ENCODE results near the gene FGA. TPM values are rescaled to one million over a fixed set of nuclear protein-coding genes. Genes with fewer than 3 reads are reported as not detected.
"Not testable (repeated sequence)": the region's sequence is repeated elsewhere in the genome, so short reads cannot be mapped to it uniquely, and the experiment has no call there.

FGA gene
- total and polyA plus RNA-seq, 12 donors: 0.01 to 0.37 TPM; not detected in 10

DNA sequence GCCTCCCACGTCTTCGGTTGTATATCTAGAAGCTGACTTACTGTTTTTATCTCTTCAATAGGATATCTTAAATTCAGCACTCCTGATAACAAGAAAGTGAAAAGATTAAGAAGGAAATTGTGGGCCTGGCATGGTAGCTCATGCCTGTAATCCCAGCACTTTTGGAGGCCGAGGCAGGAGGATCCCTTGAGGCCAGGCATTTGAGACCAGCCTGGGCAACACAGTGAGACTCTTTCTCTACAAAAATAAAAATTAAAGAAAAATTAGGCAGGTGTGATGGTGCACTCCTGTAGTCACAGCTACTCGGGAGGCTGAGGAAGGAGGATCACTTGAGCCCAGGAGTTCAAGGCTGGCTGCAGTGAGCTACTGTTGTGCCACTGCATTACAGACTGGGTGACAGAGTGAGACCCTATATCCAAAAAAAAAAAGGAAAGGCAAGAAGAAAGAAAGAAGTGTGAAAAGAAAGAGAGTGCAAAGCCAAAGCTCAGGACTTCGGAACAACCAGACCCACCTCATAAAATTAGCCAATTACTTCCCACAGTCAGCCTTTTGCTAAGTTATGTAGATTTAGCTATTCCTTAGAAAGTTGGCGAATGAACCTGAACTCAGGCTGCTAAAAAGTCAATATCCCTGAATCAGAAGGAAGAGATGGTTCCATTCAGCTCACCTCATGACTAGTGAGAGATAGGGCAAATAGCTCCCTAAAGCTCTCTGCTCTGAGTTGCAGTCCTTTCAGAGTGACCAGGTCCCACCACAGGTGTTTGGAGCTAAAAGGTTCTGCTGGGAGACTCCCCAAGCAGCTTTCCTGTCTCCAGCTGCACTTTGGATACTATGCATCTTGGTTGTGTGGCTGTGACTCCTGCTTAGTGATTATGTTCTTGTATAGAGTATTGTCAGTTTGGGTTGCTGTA, 12.7 kb upstream of the FGA start:
- Histone ChIP-seq H3K27ac (no peak overlapping the region), H3K4me3 (no peak overlapping the region), H3K4me1 (no peaks in the 10 kb centered on the region), H3K27me3 (peaks cover 0 to 23% (median 0%) of the 10 kb centered on the region in 7 donors), H3K36me3 (no peaks in the 10 kb centered on the region), H3K9me3 (no peaks in the 10 kb centered on the region)
- WGBS, 2 donors: 83 to 85% methylated on average over 6 of the region's 6 CpGs
- no peak for DNase-seq
- no peak for ATAC-seq
- TF ChIP-seq, protein P1, sequence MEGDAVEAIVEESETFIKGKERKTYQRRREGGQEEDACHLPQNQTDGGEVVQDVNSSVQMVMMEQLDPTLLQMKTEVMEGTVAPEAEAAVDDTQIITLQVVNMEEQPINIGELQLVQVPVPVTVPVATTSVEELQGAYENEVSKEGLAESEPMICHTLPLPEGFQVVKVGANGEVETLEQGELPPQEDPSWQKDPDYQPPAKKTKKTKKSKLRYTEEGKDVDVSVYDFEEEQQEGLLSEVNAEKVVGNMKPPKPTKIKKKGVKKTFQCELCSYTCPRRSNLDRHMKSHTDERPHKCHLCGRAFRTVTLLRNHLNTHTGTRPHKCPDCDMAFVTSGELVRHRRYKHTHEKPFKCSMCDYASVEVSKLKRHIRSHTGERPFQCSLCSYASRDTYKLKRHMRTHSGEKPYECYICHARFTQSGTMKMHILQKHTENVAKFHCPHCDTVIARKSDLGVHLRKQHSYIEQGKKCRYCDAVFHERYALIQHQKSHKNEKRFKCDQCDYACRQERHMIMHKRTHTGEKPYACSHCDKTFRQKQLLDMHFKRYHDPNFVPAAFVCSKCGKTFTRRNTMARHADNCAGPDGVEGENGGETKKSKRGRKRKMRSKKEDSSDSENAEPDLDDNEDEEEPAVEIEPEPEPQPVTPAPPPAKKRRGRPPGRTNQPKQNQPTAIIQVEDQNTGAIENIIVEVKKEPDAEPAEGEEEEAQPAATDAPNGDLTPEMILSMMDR (IDR thresholded peaks at IDR 0.05): no peak
- intact Hi-C loops (cut with DNase I): no loop called here

DNA sequence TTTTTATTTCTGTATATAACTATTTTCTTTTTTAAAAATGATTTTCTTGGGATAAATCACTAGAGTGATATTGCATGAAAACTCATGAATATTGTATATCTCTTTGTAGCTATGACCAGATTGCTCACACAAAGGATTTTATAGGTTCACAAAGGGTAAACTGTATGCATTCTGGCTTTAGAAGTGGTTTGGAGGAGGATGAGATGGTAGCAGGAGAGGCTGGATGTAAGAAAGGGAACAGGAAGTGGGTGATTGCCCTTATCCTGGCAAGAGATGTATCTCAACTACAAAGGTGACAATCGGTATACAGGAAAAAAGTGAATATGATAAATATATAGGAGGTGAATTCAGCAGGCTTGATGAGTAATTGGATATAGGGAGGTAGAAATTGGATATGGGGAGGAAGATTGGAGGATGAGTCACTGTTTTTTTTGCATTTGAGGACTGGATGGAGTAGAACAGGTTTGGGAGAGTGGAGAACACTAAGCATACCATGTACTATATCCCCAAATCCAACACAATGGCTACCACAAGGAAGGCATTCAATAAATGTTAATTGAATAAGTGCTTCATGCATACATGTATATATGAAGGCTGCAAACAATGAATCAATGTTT, 12.0 kb upstream of the FGA start:
- ATAC-seq (no peak), DNase-seq (no peak)
- H3K4me3 ChIP-seq: no peak overlapping the region
- 64 to 67% methylated on average over 1 of the region's 1 CpG for WGBS, 2 donors
- H3K27me3 ChIP-seq: peaks cover 0 to 23% (median 0%) of the 10 kb centered on the region in 7 donors
- TF ChIP-seq, protein P1 (IDR thresholded peaks at IDR 0.05): no peak
- H3K36me3 ChIP-seq: no peaks in the 10 kb centered on the region
- H3K9me3 ChIP-seq: no peaks in the 10 kb centered on the region
- no peaks in the 10 kb centered on the region for H3K4me1 ChIP-seq
- no peak overlapping the region for H3K27ac ChIP-seq
- intact Hi-C loops (cut with DNase I): no loop called here

DNA sequence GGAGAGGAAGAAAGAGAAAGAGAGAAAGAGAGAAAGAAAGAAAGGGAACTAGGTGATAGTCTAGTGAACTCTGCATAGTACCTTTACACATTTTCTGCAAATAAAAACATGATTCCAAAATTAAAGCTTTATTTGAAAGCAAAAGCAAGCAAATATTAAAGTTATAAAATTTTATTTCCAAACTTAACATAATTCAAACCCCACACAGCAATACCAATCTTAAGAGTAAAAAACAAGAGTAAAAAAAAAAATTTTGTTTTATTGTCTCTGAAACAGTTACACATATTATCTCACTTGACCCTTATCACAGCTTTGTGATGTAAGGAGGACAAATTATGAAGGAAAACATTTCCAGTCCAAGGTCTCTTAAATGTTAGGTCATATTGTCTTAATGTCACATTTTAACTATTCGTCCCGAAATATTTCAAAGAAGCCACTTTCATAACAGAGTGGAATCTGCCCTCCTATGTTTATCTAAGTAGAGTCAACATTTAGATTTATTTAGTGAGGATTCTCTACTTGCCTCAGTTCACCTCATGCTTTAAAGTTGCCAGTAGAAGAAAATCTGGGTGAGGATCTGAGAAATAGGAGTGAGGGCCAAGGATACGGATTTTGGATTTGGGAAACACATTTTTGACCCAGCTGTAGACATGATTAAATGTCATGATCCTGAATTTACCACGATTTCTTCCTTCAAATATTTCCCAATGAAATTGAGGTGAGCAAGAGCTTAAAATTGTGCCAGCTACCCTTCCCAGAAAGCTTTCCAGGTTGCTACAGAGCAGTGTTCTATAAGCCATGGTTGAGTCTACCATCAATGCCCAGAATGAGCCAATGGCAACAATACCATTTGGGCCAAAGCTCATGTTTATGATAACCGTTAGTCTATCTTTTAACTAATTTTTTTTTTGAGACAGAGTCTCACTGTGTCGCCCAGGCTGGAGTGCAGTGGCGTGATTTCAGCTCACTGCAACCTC, 7.5 kb upstream of the FGA start:
- H3K27me3 ChIP-seq: peaks cover 0 to 15% (median 0%) of the 10 kb centered on the region in 7 donors
- DNase-seq: no peak
- TF ChIP-seq, protein P1 (IDR thresholded peaks at IDR 0.05): no peak
- H3K4me3 ChIP-seq: no peak overlapping the region
- no peaks in the 10 kb centered on the region for H3K36me3 ChIP-seq
- WGBS, 2 donors: 74 to 81% methylated on average over 7 of the region's 7 CpGs
- ATAC-seq: no peak
- no peaks in the 10 kb centered on the region for H3K9me3 ChIP-seq
- no peak overlapping the region for H3K27ac ChIP-seq
- no peaks in the 10 kb centered on the region for H3K4me1 ChIP-seq
- intact Hi-C loops (cut with DNase I): no loop called here

DNA sequence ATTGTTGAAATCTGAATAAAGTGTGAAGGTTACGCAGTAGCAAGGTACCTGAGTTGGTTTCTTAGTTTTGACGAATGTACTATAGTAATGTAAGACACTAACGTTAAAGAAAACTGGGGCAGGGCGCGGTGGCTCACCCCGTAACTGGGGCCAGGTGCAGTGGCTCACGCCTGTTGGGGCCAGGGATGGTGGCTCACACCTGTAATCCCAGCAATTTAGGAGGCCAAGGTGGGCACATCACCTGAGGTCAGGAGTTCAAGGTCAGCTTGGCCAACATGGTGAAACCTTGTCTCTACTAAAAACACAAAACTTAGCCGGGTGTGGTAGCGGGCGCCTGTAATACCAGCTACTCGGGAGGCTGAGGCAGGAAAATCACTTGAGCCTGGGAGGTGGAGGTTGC, 6.7 kb upstream of the FGA start:
- H3K4me3 ChIP-seq; intact Hi-C loops (cut with DNase I); H3K36me3 ChIP-seq; H3K4me1 ChIP-seq; H3K27ac ChIP-seq; DNase-seq; H3K9me3 ChIP-seq; ATAC-seq; H3K27me3 ChIP-seq: not testable (repeated sequence)
- 90 to 95% methylated on average over 11 of the region's 11 CpGs for WGBS, 2 donors

All from heart right ventricle (tissue), 16 donors.